Ascending aorta (tissue), 2 donors: ENCODE data around the gene GPR17. TPM values are rescaled to one million over a fixed set of nuclear protein-coding genes. Genes with fewer than 3 reads are reported as not detected.
A peak's percentile ranks its signal among the peaks of the same experiment; 100 is the strongest.

ENCODE experiments used
- DNase-seq, 2 donors: peaks; one replicate each; pipeline ENCODE4 v3.0.0-alpha.2; 2019; ENCODE audit warnings: low spot score in 2 of 2
- H3K27ac ChIP-seq, 2 donors: fragments of 200-600 bp; sonication (generic); one replicate each; pipeline ENCODE4 v1.5.1; 2016 to 2017; ENCODE audit warnings: mild to moderate bottlenecking in 1 of 2
- H3K27me3 ChIP-seq: fragments of 200-600 bp; sonication (generic); one replicate; pipeline ENCODE4 v1.5.1; 2017
- H3K36me3 ChIP-seq, 2 donors: fragments of 200-600 bp; sonication (generic); one replicate each; pipeline ENCODE4 v1.5.1; 2016
- H3K4me1 ChIP-seq, 2 donors: fragments of 200-600 bp; sonication (generic); one replicate each; pipeline ENCODE4 v1.5.1; 2016 to 2017; ENCODE audit warnings: mild to moderate bottlenecking in 1 of 2
- H3K4me3 ChIP-seq, 2 donors: fragments of 200-600 bp; sonication (generic); one replicate each; pipeline ENCODE4 v1.5.1; 2016 to 2017; ENCODE audit warnings: mild to moderate bottlenecking in 1 of 2
- H3K9me3 ChIP-seq, 2 donors: fragments of 200-600 bp; sonication (generic); one replicate each; pipeline ENCODE4 v1.5.1; 2016
- CTCF ChIP-seq, 3 experiments: fragments of 200-600 bp in 2 of 3; fragments of 450-650 bp in 1 of 3; sonication (generic) in 2 of 3; IDR thresholded peaks; one replicate each; pipeline ENCODE4 v1.5.1; 2016 to 2019; ENCODE audit warnings: antibody characterized with exemption in 3 of 3, mild to moderate bottlenecking in 1 of 3, moderate library complexity in 1 of 3
- intact Hi-C: fragments of 100-400 bp; cut with DNase I; formaldehyde crosslinking; loops from one replicate; pipeline ENCODE4 v1.15.1; 2023
- total RNA-seq: library from RNA; depleted of rRNA; stranded (reverse); fragments of >200 nt; gene quantifications from one replicate; pipeline ENCODE4 v1.1.0, GENCODE V29; 2016

GPR17 gene
- total RNA-seq, 1 donor from 2014 or later: not detected

GRCh38 chr2:127632592-127633489, 13.1 kb upstream of the GPR17 start:
- H3K4me3 ChIP-seq: no peak overlapping the region
- DNase-seq: no peak
- peaks cover 15 to 36% of the 10 kb centered on the region in 2 donors for H3K4me1 ChIP-seq
- H3K27ac ChIP-seq: peak overlapping the region in 1 of 2 donors; percentile 19
- intact Hi-C loops: no loop called here
- H3K36me3 ChIP-seq: no peaks in the 10 kb centered on the region
- TF ChIP-seq CTCF (IDR thresholded peaks at IDR 0.05): no peak
- H3K9me3 ChIP-seq: no peaks in the 10 kb centered on the region
- H3K27me3 ChIP-seq: no peaks in the 10 kb centered on the region

GRCh38 chr2:127633556-127634065, 12.3 kb upstream of the GPR17 start:
- H3K9me3 ChIP-seq: no peaks in the 10 kb centered on the region
- no peak overlapping the region for H3K4me3 ChIP-seq
- H3K4me1 ChIP-seq: peaks cover 16 to 43% of the 10 kb centered on the region in 2 donors
- TF ChIP-seq CTCF (IDR thresholded peaks at IDR 0.05): no peak
- H3K27ac ChIP-seq: peak overlapping the region; percentile 31 to 90
- no peaks in the 10 kb centered on the region for H3K27me3 ChIP-seq
- DNase-seq: no peak
- intact Hi-C loops: no loop called here
- H3K36me3 ChIP-seq: peaks cover 3% of the 10 kb centered on the region in 2 donors

GRCh38 chr2:127634066-127634617, 11.8 kb upstream of the GPR17 start:
- peaks cover 8 to 9% of the 10 kb centered on the region in 2 donors for H3K36me3 ChIP-seq
- no peak for DNase-seq
- no peak for TF ChIP-seq CTCF (IDR thresholded peaks at IDR 0.05)
- no peak overlapping the region for H3K4me3 ChIP-seq
- peaks cover 16 to 44% of the 10 kb centered on the region in 2 donors for H3K4me1 ChIP-seq
- intact Hi-C loops: no loop called here
- peak overlapping the region; percentile 31 to 90 for H3K27ac ChIP-seq
- no peaks in the 10 kb centered on the region for H3K27me3 ChIP-seq
- H3K9me3 ChIP-seq: no peaks in the 10 kb centered on the region

GRCh38 chr2:127634626-127635379, 11.2 kb upstream of the GPR17 start:
- no peak for DNase-seq
- intact Hi-C loops: loop anchor here (5.0 kb wide), 3 partner anchors 37 to 108 kb away; partner anchors contain the start of gene IWS1
- H3K27ac ChIP-seq: peak overlapping the region; percentile 31 to 90
- no peaks in the 10 kb centered on the region for H3K9me3 ChIP-seq
- no peak overlapping the region for H3K4me3 ChIP-seq
- peaks cover 16 to 44% of the 10 kb centered on the region in 2 donors for H3K4me1 ChIP-seq
- peaks cover 12 to 15% of the 10 kb centered on the region in 2 donors for H3K36me3 ChIP-seq
- TF ChIP-seq CTCF (IDR thresholded peaks at IDR 0.05): no peak
- H3K27me3 ChIP-seq: no peaks in the 10 kb centered on the region
